ENCODE measurements around the gene CACNG1.

CACNG1 gene

DNA sequence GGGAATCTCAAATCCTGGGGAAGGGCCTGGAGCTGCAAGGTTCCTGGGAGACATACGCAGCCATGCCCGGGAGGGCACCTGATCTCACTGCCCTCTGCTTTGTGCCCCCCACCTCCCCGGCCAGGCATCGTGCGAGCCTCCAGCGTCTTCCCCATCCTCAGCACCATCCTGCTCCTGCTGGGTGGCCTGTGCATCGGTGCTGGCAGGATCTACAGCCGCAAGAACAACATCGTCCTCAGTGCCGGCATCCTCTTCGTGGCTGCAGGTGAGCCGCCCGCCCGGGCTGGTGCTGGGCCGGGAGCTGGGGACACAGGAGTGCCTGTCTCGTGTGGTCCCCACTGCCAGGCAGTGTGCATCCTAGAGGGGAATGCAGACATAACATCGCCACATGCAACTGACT, 19.6 kb upstream of the CACNG1 start:
- TF ChIP-seq, protein P1, sequence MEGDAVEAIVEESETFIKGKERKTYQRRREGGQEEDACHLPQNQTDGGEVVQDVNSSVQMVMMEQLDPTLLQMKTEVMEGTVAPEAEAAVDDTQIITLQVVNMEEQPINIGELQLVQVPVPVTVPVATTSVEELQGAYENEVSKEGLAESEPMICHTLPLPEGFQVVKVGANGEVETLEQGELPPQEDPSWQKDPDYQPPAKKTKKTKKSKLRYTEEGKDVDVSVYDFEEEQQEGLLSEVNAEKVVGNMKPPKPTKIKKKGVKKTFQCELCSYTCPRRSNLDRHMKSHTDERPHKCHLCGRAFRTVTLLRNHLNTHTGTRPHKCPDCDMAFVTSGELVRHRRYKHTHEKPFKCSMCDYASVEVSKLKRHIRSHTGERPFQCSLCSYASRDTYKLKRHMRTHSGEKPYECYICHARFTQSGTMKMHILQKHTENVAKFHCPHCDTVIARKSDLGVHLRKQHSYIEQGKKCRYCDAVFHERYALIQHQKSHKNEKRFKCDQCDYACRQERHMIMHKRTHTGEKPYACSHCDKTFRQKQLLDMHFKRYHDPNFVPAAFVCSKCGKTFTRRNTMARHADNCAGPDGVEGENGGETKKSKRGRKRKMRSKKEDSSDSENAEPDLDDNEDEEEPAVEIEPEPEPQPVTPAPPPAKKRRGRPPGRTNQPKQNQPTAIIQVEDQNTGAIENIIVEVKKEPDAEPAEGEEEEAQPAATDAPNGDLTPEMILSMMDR (IDR thresholded peaks at IDR 0.05; ENCODE audit: control insufficient read depth, extremely low read depth, insufficient read depth), result no peak
- DNase-seq (ENCODE audit: low read depth), result no peak
- H3K4me3 ChIP-seq (ENCODE audit: low read depth, low read length), result no peak overlapping the region

DNA sequence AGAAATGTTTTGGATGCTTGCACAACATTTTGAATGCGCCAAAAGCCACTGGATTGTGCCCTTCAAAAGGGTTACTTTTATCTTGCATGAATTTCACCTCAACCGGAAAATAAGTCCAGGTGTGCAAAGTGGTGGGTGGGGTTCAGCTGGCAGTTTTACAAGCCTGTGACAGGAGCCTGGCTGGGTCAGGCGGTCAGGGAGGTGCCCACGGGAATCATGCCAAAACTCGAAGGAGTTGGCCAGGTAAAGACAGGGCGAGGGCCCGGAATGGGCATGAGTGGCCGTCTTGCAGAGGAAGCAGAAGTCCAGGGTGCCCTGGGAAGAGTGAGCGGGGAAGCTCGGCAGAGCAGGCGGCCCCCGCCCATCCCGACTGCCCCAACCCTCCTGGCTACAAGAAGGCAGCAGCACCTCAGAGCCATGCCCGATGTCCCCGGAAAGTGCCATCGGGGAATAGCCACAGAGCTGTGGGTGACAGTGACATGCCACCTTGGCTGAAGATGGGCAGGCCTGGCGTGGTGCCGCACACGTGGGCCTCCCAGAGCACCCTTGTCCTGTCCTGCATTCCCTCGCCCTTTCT, 19.1 kb upstream of the CACNG1 start:
- DNase-seq (ENCODE audit: low read depth), result no peak
- H3K4me3 ChIP-seq (ENCODE audit: low read depth, low read length), result no peak overlapping the region
- TF ChIP-seq, protein P1 (IDR thresholded peaks at IDR 0.05; ENCODE audit: control insufficient read depth, extremely low read depth, insufficient read depth), result no peak

DNA sequence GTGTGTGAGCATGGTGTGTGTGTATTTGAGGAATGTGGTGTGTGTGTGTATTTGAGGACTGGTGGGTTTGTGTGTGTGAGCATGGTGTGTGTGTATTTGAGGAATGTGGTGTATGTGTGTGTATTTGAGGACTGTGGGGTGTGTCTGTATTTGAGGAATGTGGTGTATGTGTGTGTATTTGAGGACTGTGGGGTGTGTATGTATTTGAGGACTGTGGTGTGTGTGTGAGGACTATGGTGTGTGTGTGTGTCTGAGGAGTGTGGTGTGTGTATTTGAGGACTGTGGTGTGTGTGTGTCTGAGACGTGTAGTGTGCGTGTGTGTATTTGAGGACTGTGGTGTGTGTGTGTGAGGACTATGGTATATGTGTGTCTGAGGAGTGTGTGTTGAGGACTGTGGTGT, 18.0 kb upstream of the CACNG1 start:
- DNase-seq (ENCODE audit: low read depth), result no peak
- no peak overlapping the region for H3K4me3 ChIP-seq (ENCODE audit: low read depth, low read length)
- TF ChIP-seq, protein P1 (IDR thresholded peaks at IDR 0.05; ENCODE audit: control insufficient read depth, extremely low read depth, insufficient read depth), result no peak

DNA sequence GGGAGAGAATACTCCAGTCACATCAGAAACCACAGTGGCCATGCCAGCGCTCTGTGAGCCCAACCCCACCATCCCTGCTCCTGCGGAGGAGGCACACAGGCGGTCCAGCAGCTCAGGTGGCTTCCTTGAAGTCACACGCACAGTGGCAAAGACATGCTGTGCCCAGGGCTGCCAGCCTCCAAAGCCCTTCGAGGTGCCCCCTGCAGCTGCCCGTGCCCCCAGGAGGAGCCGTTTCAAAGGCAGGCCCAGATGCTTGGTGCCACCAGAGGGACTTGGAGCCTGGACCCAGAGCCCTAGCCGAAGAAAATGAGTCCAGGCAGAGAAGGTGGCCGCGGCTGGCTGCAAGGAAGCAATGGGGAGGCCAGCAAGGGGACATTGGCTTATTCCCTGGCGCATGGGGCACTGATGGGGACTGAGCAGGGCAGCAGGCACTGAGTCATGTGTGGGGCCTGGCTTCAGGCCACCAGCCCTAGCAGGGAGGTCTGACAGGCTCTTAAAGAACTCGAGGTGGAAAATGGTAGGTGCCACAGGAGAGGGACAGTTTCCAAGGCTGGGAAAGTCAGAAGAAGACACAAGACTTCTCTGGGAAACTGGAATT, 17.2 kb upstream of the CACNG1 start:
- TF ChIP-seq, protein P1 (IDR thresholded peaks at IDR 0.05; ENCODE audit: control insufficient read depth, extremely low read depth, insufficient read depth), result no peak
- no peak overlapping the region for H3K4me3 ChIP-seq (ENCODE audit: low read depth, low read length)
- no peak for DNase-seq (ENCODE audit: low read depth)

DNA sequence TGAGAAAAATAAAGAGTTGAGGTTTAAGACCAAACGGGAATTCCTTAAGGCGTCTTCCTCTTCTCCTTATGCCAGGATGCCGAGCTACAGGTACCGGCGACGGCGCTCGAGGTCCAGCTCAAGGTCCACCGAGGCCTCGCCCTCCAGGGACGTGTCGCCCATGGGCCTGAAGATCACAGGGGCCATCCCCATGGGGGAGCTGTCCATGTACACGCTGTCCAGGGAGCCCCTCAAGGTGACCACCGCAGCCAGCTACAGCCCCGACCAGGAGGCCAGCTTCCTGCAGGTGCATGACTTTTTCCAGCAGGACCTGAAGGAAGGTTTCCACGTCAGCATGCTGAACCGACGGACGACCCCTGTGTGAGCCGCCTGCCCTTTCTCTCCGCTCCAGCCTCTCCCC, 13.7 kb upstream of the CACNG1 start:
- no peak for DNase-seq (ENCODE audit: low read depth)
- no peak overlapping the region for H3K4me3 ChIP-seq (ENCODE audit: low read depth, low read length)
- TF ChIP-seq, protein P1 (IDR thresholded peaks at IDR 0.05; ENCODE audit: control insufficient read depth, extremely low read depth, insufficient read depth), result no peak

DNA sequence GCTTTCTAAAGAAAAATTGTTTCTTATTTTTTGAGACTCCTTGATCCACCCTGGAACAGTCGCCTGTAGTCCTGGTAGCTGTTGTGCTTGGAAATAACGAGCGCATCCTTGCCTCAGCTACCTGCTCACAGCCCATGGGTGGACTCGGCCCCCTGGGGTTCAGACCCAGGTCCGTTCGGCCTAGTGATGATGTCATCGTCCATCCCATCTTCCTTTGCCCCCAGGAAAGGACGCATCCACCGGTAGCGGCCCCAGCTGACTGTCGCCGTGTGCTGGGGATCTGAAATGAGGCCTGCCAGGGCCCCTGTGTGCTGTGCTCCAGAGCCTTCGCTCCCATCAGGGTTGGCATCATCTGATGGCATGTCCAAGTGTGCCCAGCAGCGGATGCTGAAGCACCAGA, 12.0 kb upstream of the CACNG1 start:
- no peak for DNase-seq (ENCODE audit: low read depth)
- TF ChIP-seq, protein P1 (IDR thresholded peaks at IDR 0.05; ENCODE audit: control insufficient read depth, extremely low read depth, insufficient read depth), result no peak

DNA sequence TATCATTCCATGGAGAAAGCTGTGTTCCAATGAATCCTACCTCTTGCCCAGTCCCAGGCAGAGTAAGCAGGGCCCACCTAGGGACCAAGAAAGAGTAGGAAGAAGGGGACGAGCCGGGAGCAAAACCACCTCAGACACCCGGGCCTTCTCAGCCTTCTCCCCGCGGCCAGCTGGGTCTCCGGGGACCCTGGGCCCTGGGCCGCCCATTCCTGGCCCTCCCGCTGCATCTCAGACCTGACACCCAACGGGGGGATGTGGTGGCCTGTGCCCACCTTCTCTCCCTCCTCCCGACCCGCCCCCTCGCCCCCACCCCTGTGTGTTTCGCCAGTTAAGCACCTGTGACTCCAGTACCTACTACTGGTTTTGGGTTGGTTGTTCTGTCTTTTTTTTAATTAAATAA, 11.4 kb upstream of the CACNG1 start:
- DNase-seq (ENCODE audit: low read depth), result no peak
- TF ChIP-seq, protein P1 (IDR thresholded peaks at IDR 0.05; ENCODE audit: control insufficient read depth, extremely low read depth, insufficient read depth), result no peak
- no peak overlapping the region for H3K4me3 ChIP-seq (ENCODE audit: low read depth, low read length)

More for the DNA sequence above, 12.0 kb upstream of the CACNG1 start:
- H3K4me3 ChIP-seq (ENCODE audit: low read depth, low read length), result no peak overlapping the region

All from LNCaP clone FGC (cell line).